ENCODE results near the gene PLEKHG5. TPM values are rescaled to one million over a fixed set of nuclear protein-coding genes. Genes with fewer than 3 reads are reported as not detected.
A peak's percentile ranks its signal among the peaks of the same experiment; 100 is the strongest.

PLEKHG5 gene, protein sequence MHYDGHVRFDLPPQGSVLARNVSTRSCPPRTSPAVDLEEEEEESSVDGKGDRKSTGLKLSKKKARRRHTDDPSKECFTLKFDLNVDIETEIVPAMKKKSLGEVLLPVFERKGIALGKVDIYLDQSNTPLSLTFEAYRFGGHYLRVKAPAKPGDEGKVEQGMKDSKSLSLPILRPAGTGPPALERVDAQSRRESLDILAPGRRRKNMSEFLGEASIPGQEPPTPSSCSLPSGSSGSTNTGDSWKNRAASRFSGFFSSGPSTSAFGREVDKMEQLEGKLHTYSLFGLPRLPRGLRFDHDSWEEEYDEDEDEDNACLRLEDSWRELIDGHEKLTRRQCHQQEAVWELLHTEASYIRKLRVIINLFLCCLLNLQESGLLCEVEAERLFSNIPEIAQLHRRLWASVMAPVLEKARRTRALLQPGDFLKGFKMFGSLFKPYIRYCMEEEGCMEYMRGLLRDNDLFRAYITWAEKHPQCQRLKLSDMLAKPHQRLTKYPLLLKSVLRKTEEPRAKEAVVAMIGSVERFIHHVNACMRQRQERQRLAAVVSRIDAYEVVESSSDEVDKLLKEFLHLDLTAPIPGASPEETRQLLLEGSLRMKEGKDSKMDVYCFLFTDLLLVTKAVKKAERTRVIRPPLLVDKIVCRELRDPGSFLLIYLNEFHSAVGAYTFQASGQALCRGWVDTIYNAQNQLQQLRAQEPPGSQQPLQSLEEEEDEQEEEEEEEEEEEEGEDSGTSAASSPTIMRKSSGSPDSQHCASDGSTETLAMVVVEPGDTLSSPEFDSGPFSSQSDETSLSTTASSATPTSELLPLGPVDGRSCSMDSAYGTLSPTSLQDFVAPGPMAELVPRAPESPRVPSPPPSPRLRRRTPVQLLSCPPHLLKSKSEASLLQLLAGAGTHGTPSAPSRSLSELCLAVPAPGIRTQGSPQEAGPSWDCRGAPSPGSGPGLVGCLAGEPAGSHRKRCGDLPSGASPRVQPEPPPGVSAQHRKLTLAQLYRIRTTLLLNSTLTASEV
- polyA plus RNA-seq (2011; rRNA removed) (3.2 and 4.3 TPM in 2 replicates), polyA minus RNA-seq (2011; rRNA and poly(A)+ RNA removed) (2.5 and 3.6 TPM in 2 replicates)

GRCh38 chr1:6491480-6491962 is at the start of gene PLEKHG5:
Gene PLEKHG5 (minus strand): TSS chr1:6491667. CDS start chr1:6477571, 14,096 bp downstream.
- ChIA-PET CTCF (interaction anchor here (1.2 to 8.1 kb wide), 14 partner anchors 9 to 155 kb away, joined by 3 to 124 read pairs (median 12); partner anchors contain the start of genes ACOT7, NOL9 and TAS1R1), POLR2A (no interaction called here)
- Histone ChIP-seq H3K4me3 (ENCODE audit: low read depth, low read length) (peak within 1 kb of the TSS; percentile 58), H3K36me3 (ENCODE audit: control insufficient read depth, insufficient read depth, low read length) (no peaks in the 10 kb centered on the region), H3K27me3 (ENCODE audit: control insufficient read depth, insufficient read depth, low read length) (no peaks in the 10 kb centered on the region)
- no peak for DNase-seq (ENCODE audit: low read depth)
- no peak for TF ChIP-seq CTCF (IDR thresholded peaks at IDR 0.05; ENCODE audit: insufficient read depth, low read depth, low read length)

GRCh38 chr1:6538956-6539355 is 47.5 kb upstream of the PLEKHG5 start:
- H3K4me3 ChIP-seq (ENCODE audit: low read depth, low read length), result no peak overlapping the region
- no peaks in the 10 kb centered on the region for H3K27me3 ChIP-seq (ENCODE audit: control insufficient read depth, insufficient read depth, low read length)
- peaks cover 2% of the 10 kb centered on the region; the same call in 1 of the 2 replicates for H3K36me3 ChIP-seq (ENCODE audit: control insufficient read depth, insufficient read depth, low read length)
- POLR2A ChIA-PET, result no interaction called here
- CTCF ChIA-PET, result interaction anchor here (1.3 to 1.5 kb wide), 3 partner anchors 16 to 108 kb away, joined by 4 to 6 read pairs (median 5); partner anchors contain the start of genes NOL9 and TAS1R1
- no peak for DNase-seq (ENCODE audit: low read depth)
- TF ChIP-seq CTCF (IDR thresholded peaks at IDR 0.05; ENCODE audit: insufficient read depth, low read depth, low read length), result no peak

GRCh38 chr1:6536291-6536690 is 44.8 kb upstream of the PLEKHG5 start:
- no peak for TF ChIP-seq CTCF (IDR thresholded peaks at IDR 0.05; ENCODE audit: insufficient read depth, low read depth, low read length)
- POLR2A ChIA-PET, result no interaction called here
- Histone ChIP-seq H3K4me3 (ENCODE audit: low read depth, low read length) (no peak overlapping the region), H3K27me3 (ENCODE audit: control insufficient read depth, insufficient read depth, low read length) (no peaks in the 10 kb centered on the region), H3K36me3 (ENCODE audit: control insufficient read depth, insufficient read depth, low read length) (peaks cover 9% of the 10 kb centered on the region)
- DNase-seq (ENCODE audit: low read depth), result no peak
- CTCF ChIA-PET, result interaction anchor here (1.0 to 1.9 kb wide), 4 partner anchors 9 to 18 kb away, joined by 3 to 10 read pairs (median 6); partner anchors contain the start of gene NOL9

- Histone ChIP-seq H3K27me3 (ENCODE audit: control insufficient read depth, insufficient read depth, low read length) (no peaks in the 10 kb centered on the region), H3K4me3 (ENCODE audit: low read depth, low read length) (no peak overlapping the region), H3K36me3 (ENCODE audit: control insufficient read depth, insufficient read depth, low read length) (peaks cover 13% of the 10 kb centered on the region)
- CTCF ChIA-PET, result interaction anchor here (0.9 to 1.3 kb wide), 4 partner anchors 11 to 111 kb away, joined by 3 to 4 read pairs (median 3); no protein-coding TSS in a partner anchor
- DNase-seq (ENCODE audit: low read depth), result no peak
- TF ChIP-seq CTCF (IDR thresholded peaks at IDR 0.05; ENCODE audit: insufficient read depth, low read depth, low read length), result no peak
- POLR2A ChIA-PET, result no interaction called here
Measured at GRCh38 chr1:6535214-6535613, 43.7 kb upstream of the PLEKHG5 start.
